ENCODE results near the gene CTSW. TPM values are rescaled to one million over a fixed set of nuclear protein-coding genes. Genes with fewer than 3 reads are reported as not detected.

The CTSW gene
- polyA plus RNA-seq, 2 of the 4 experiments (the other 2 are of a cell fraction), result not detected

- TF ChIP-seq, protein P1, sequence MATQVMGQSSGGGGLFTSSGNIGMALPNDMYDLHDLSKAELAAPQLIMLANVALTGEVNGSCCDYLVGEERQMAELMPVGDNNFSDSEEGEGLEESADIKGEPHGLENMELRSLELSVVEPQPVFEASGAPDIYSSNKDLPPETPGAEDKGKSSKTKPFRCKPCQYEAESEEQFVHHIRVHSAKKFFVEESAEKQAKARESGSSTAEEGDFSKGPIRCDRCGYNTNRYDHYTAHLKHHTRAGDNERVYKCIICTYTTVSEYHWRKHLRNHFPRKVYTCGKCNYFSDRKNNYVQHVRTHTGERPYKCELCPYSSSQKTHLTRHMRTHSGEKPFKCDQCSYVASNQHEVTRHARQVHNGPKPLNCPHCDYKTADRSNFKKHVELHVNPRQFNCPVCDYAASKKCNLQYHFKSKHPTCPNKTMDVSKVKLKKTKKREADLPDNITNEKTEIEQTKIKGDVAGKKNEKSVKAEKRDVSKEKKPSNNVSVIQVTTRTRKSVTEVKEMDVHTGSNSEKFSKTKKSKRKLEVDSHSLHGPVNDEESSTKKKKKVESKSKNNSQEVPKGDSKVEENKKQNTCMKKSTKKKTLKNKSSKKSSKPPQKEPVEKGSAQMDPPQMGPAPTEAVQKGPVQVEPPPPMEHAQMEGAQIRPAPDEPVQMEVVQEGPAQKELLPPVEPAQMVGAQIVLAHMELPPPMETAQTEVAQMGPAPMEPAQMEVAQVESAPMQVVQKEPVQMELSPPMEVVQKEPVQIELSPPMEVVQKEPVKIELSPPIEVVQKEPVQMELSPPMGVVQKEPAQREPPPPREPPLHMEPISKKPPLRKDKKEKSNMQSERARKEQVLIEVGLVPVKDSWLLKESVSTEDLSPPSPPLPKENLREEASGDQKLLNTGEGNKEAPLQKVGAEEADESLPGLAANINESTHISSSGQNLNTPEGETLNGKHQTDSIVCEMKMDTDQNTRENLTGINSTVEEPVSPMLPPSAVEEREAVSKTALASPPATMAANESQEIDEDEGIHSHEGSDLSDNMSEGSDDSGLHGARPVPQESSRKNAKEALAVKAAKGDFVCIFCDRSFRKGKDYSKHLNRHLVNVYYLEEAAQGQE (IDR thresholded peaks at IDR 0.05), result no peak
- TF ChIP-seq POLR2A (IDR thresholded peaks at IDR 0.05; ENCODE audit: low read length) (no peak), ESRRA (IDR thresholded peaks at IDR 0.05; ENCODE audit: borderline replicate concordance, low read length) (no peak), CEBPB (IDR thresholded peaks at IDR 0.05) (no peak), RCOR1 (IDR thresholded peaks at IDR 0.05; ENCODE audit: low read depth, low read length) (no peak), CBX8 (IDR thresholded peaks at IDR 0.05) (no peak), EHF (CRISPR knock-in tag; IDR thresholded peaks at IDR 0.05) (no peak)
- TF ChIP-seq, protein P2, sequence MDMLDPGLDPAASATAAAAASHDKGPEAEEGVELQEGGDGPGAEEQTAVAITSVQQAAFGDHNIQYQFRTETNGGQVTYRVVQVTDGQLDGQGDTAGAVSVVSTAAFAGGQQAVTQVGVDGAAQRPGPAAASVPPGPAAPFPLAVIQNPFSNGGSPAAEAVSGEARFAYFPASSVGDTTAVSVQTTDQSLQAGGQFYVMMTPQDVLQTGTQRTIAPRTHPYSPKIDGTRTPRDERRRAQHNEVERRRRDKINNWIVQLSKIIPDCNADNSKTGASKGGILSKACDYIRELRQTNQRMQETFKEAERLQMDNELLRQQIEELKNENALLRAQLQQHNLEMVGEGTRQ (IDR thresholded peaks at IDR 0.05), result no peak
These were observed 38.0 kb downstream of the CTSW start (continued) for GRCh38 chr11:65917434-65918210.

GRCh38 chr11:65918211-65919140, 38.8 kb downstream of the CTSW start, which contains the start of gene C11orf68:
Gene C11orf68, minus strand, starts transcription at chr11:65919062. Its CDS starts 31 bp downstream, at chr11:65919031.
- ChIA-PET CTCF (interaction anchor here (1.2 to 31.6 kb wide), 2 partner anchors 25 to 48 kb away, joined by 3 to 618 read pairs; partner anchors contain the start of genes CCDC85B, FIBP and FOSL1), POLR2A (interaction anchor here (1.0 to 1.9 kb wide), 6 partner anchors 16 to 30 kb away, joined by 3 to 7 read pairs (median 5); partner anchors contain the start of genes CCDC85B, FIBP and FOSL1)
- WGBS (ENCODE audit: missing lambda C conversion rate), result 8% methylated on average over 28 of the region's 77 CpGs
- Histone ChIP-seq H3K4me1 (peaks cover 51% of the 10 kb centered on the region), H3K4me3 (peak within 1 kb of the TSS; percentile 97), H3K4me2 (peak within 1 kb of the TSS; percentile 98), H3K27ac (peak within 1 kb of the TSS; percentile 95 to 100), H3K9me3 (no peaks in the 10 kb centered on the region)
- peak; percentile 5 to 40; a peak in 5 of 6 replicates for ATAC-seq
- TF ChIP-seq, protein P1 (IDR thresholded peaks at IDR 0.05), result peak; percentile 63
- TF ChIP-seq ZNF302 (CRISPR knock-in tag; IDR thresholded peaks at IDR 0.05) (no peak), RCOR1 (IDR thresholded peaks at IDR 0.05; ENCODE audit: low read depth, low read length) (no peak), KDM5A (IDR thresholded peaks at IDR 0.05) (no peak), JUN (IDR thresholded peaks at IDR 0.05) (peak in 1 of 2 experiments; percentile 87; a peak in 4 of 5 replicates), POLR2A (IDR thresholded peaks at IDR 0.05; ENCODE audit: low read length) (peak; percentile 87), KDM1A (IDR thresholded peaks at IDR 0.05; ENCODE audit: low read depth) (peak; percentile 92), BHLHE40 (IDR thresholded peaks at IDR 0.05; ENCODE audit: low read depth, low read length) (no peak), TFCP2L1 (CRISPR knock-in tag; IDR thresholded peaks at IDR 0.05) (no peak), PHF8 (IDR thresholded peaks at IDR 0.05; ENCODE audit: borderline replicate concordance, low read depth) (peak; percentile 86; the same call in 1 of the 2 replicates), MAFK (IDR thresholded peaks at IDR 0.05; ENCODE audit: partially characterized antibody) (no peak), HDAC2 (IDR thresholded peaks at IDR 0.05) (peak; percentile 71)
- TF ChIP-seq, protein P3, sequence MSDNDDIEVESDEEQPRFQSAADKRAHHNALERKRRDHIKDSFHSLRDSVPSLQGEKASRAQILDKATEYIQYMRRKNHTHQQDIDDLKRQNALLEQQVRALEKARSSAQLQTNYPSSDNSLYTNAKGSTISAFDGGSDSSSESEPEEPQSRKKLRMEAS (IDR thresholded peaks at IDR 0.05), result peak; percentile 34; the same call in 1 of the 2 replicates
- TF ChIP-seq, protein P4, sequence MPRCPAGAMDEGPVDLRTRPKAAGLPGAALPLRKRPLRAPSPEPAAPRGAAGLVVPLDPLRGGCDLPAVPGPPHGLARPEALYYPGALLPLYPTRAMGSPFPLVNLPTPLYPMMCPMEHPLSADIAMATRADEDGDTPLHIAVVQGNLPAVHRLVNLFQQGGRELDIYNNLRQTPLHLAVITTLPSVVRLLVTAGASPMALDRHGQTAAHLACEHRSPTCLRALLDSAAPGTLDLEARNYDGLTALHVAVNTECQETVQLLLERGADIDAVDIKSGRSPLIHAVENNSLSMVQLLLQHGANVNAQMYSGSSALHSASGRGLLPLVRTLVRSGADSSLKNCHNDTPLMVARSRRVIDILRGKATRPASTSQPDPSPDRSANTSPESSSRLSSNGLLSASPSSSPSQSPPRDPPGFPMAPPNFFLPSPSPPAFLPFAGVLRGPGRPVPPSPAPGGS (IDR thresholded peaks at IDR 0.05), result peak; percentile 84
- peak in 1 of 2 experiments; percentile 62 for DNase-seq (ENCODE audit: low read depth in 1 of 2, low spot score in 1 of 2)
- FAIRE-seq, result no peak
